Prostate gland (tissue), 2 donors: Measurements from ENCODE around the gene FBXW12.

ENCODE experiments used
- POLR2A ChIP-seq: fragments of 450-650 bp; IDR thresholded peaks from one replicate; pipeline ENCODE4 v1.6.1; 2016; ENCODE audit warnings: antibody characterized with exemption, mild to moderate bottlenecking
- POLR2AphosphoS5 ChIP-seq: sonication (generic); formaldehyde crosslinking; IDR thresholded peaks from one replicate; pipeline ENCODE4 v1.6.1; 2017; ENCODE audit warnings: antibody characterized with exemption
- TF ChIP-seq, protein P1 (sequence below), 4 experiments: fragments of 200-600 bp in 2 of 4; fragments of 450-650 bp in 2 of 4; sonication (generic) in 2 of 4; IDR thresholded peaks; 1 replicate in 3 of 4; 2 replicates in 1 of 4; pipeline ENCODE4 v1.5.1; 2016 to 2019; ENCODE audit warnings: antibody characterized with exemption in 4 of 4, mild to moderate bottlenecking in 2 of 4, moderate library complexity in 2 of 4

DNA sequence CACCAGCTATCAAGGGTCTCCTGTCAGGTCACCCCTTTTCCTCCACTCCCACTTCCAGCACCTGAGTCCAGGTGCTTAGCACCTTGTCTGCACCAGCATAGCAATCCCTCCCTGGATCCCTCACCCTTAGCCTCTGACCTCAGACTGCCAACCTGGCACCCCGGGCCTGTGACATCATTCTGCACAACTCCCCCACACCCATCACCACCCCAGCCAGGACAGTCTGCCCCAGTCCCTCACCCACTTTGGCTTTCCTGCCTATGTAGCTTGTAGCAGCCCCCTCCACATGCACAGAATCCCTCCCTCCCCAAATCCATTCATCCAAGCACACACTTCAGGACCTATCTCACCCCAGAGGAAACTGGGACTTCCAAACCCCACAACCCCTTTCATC lies 58.7 kb downstream of the FBXW12 start:
- TF ChIP-seq, protein P1, sequence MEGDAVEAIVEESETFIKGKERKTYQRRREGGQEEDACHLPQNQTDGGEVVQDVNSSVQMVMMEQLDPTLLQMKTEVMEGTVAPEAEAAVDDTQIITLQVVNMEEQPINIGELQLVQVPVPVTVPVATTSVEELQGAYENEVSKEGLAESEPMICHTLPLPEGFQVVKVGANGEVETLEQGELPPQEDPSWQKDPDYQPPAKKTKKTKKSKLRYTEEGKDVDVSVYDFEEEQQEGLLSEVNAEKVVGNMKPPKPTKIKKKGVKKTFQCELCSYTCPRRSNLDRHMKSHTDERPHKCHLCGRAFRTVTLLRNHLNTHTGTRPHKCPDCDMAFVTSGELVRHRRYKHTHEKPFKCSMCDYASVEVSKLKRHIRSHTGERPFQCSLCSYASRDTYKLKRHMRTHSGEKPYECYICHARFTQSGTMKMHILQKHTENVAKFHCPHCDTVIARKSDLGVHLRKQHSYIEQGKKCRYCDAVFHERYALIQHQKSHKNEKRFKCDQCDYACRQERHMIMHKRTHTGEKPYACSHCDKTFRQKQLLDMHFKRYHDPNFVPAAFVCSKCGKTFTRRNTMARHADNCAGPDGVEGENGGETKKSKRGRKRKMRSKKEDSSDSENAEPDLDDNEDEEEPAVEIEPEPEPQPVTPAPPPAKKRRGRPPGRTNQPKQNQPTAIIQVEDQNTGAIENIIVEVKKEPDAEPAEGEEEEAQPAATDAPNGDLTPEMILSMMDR (IDR thresholded peaks at IDR 0.05): no peak
- TF ChIP-seq POLR2A (no peak), POLR2AphosphoS5 (no peak)
